CD4-positive, alpha-beta memory T cell (primary cell): ENCODE measurements around the gene PUDP. TPM values are rescaled to one million over a fixed set of nuclear protein-coding genes. Genes with fewer than 3 reads are reported as not detected.

ENCODE experiments used
- CTCF ChIA-PET: fragments of 350-600 bp; sonication (Branson Sonifier 250); formaldehyde crosslinking; loops from one replicate; lab custom pipeline; 2021; ENCODE audit warnings: inconsistent platforms; ENCODE audit not compliant: partially characterized antibody; lab: Charles Lee
- POLR2A ChIA-PET: fragments of 350-600 bp; sonication (Branson Sonifier 250); formaldehyde crosslinking; loops from one replicate; lab custom pipeline; 2021; ENCODE audit not compliant: partially characterized antibody; lab: Charles Lee
- DNase-seq, 5 donors: peaks; one replicate each; pipeline versions ENCODE4 v3.0.0 to v3.0.0-alpha.2; 2020 to 2022; ENCODE audit warnings: mixed read lengths in 1 of 5
- H3K27ac ChIP-seq: one replicate; pipeline ENCODE4 v1.7.0; 2013; ENCODE audit warnings: low read depth, low read length
- H3K27me3 ChIP-seq: 2 replicates; pipeline ENCODE4 v1.7.0; 2013; ENCODE audit warnings: mild to moderate bottlenecking, low read length, moderate library complexity; ENCODE audit not compliant: insufficient read depth
- H3K36me3 ChIP-seq: 2 replicates; pipeline ENCODE4 v1.7.0; 2013; ENCODE audit warnings: mild to moderate bottlenecking, low read length, moderate library complexity; ENCODE audit not compliant: insufficient read depth
- H3K4me1 ChIP-seq: 2 replicates; pipeline ENCODE4 v1.7.0; 2013; ENCODE audit warnings: mild to moderate bottlenecking, low read length, moderate library complexity; ENCODE audit not compliant: insufficient read depth
- H3K4me3 ChIP-seq, 2 donors: one replicate each; pipeline ENCODE4 v1.7.0; 2013; ENCODE audit warnings: low read length in 2 of 2, mild to moderate bottlenecking in 1 of 2
- H3K9me3 ChIP-seq, 2 donors: one replicate each; pipeline ENCODE4 v1.7.0; 2013; ENCODE audit warnings: low read length in 2 of 2, control low read depth in 1 of 2; ENCODE audit not compliant: control insufficient read depth in 1 of 2
- H3K27ac Mint-ChIP-seq, 7 donors: one replicate each; pipeline ENCODE4 v1.8.0; 2020 to 2021; ENCODE audit warnings: mixed read lengths in 7 of 7, mild to moderate bottlenecking in 6 of 7, inconsistent platforms in 3 of 7, moderate library complexity in 3 of 7
- H3K27me3 Mint-ChIP-seq, 2 donors: one replicate each; pipeline ENCODE4 v1.8.0; 2020 to 2021; ENCODE audit warnings: mixed read lengths in 2 of 2
- H3K36me3 Mint-ChIP-seq, 2 donors: one replicate each; pipeline ENCODE4 v1.8.0; 2020 to 2021; ENCODE audit warnings: mixed read lengths in 2 of 2, inconsistent platforms in 1 of 2, mild to moderate bottlenecking in 1 of 2
- H3K4me1 Mint-ChIP-seq, 4 donors: one replicate each; pipeline ENCODE4 v1.8.0; 2020 to 2021; ENCODE audit warnings: mixed read lengths in 4 of 4, mild to moderate bottlenecking in 1 of 4
- H3K4me3 Mint-ChIP-seq, 8 donors: one replicate each; pipeline ENCODE4 v1.8.0; 2020 to 2021; ENCODE audit warnings: mixed read lengths in 8 of 8, mild to moderate bottlenecking in 7 of 8, moderate library complexity in 6 of 8, inconsistent platforms in 3 of 8
- H3K9me3 Mint-ChIP-seq, 8 donors: one replicate each; pipeline ENCODE4 v1.8.0; 2020 to 2021; ENCODE audit warnings: mixed read lengths in 8 of 8, mild to moderate bottlenecking in 5 of 8, inconsistent platforms in 3 of 8, moderate library complexity in 1 of 8
- intact Hi-C: fragments of 100-400 bp; cut with micrococcal nuclease; formaldehyde crosslinking; loops from one replicate; pipeline ENCODE4 v1.15.1; 2023
- polyA plus RNA-seq, 2 donors: library from polyadenylated mRNA; unstranded; fragments of 300-500 nt; fragmentation: Illumina TruSeq; gene quantifications; one replicate each; pipeline ENCODE4 v1.2.3, GENCODE V29; 2021
- total RNA-seq, 2 experiments: library from RNA; stranded (reverse); gene quantifications; one replicate each; pipeline ENCODE4 v1.2.3, GENCODE V29; 2021

PUDP gene
- total RNA-seq: 10 to 100 TPM; 10.7 to 11.9 TPM
- 10 to 100 TPM; 20.9 to 22.5 TPM for polyA plus RNA-seq

GRCh38 chrX:7147978-7148854 is at the start of gene PUDP:
Gene PUDP (minus strand): TSS chrX:7148153. CDS start chrX:7148113, 40 bp downstream.
- intact Hi-C loops: loop anchor here (1.0 to 5.0 kb wide), 2 partner anchors 64 to 779 kb away; partner anchors contain the start of gene PNPLA4
- Mint-ChIP-seq H3K4me1 (peaks cover 13 to 43% (median 20%) of the 10 kb centered on the region in 4 donors), H3K27ac (peak within 1 kb of the TSS; percentile 90 to 96 (median 94)), H3K9me3 (peaks cover 0 to 7% (median 0%) of the 10 kb centered on the region in 8 donors), H3K36me3 (peaks cover 0 to 4% of the 10 kb centered on the region in 2 donors), H3K27me3 (no peaks in the 10 kb centered on the region), H3K4me3 (peak within 1 kb of the TSS; percentile 92 to 96 (median 94))
- POLR2A ChIA-PET: interaction anchor here (1.3 kb wide), 1 partner anchor 10 kb away, joined by 4 read pairs; no protein-coding TSS in a partner anchor
- peak; percentile 79 to 95 (median 94) for DNase-seq
- CTCF ChIA-PET: interaction anchor here (1.1 to 1.8 kb wide), 2 partner anchors 13 to 15 kb away, joined by 3 to 5 read pairs; no protein-coding TSS in a partner anchor
- peak within 1 kb of the TSS; percentile 57 to 99 for H3K4me3 ChIP-seq
- no peaks in the 10 kb centered on the region for H3K9me3 ChIP-seq
- no peaks in the 10 kb centered on the region for H3K27me3 ChIP-seq
- H3K36me3 ChIP-seq: no peaks in the 10 kb centered on the region
- H3K4me1 ChIP-seq: peaks cover 16% of the 10 kb centered on the region
- peak within 1 kb of the TSS; percentile 65 for H3K27ac ChIP-seq

- Histone ChIP-seq H3K9me3 (no peaks in the 10 kb centered on the region), H3K36me3 (no peaks in the 10 kb centered on the region), H3K27ac (no peak overlapping the region), H3K4me3 (no peak overlapping the region), H3K27me3 (no peaks in the 10 kb centered on the region), H3K4me1 (no peaks in the 10 kb centered on the region)
- Mint-ChIP-seq H3K4me3 (no peak overlapping the region), H3K9me3 (no peaks in the 10 kb centered on the region), H3K27me3 (no peaks in the 10 kb centered on the region), H3K36me3 (no peaks in the 10 kb centered on the region), H3K4me1 (no peaks in the 10 kb centered on the region), H3K27ac (no peak overlapping the region)
- ChIA-PET CTCF (no interaction called here), POLR2A (no interaction called here)
- intact Hi-C loops: no loop called here
- no peak for DNase-seq
Observed at GRCh38 chrX:7194606-7195005, 46.7 kb upstream of the PUDP start.

GRCh38 chrX:7192871-7193270 is 44.9 kb upstream of the PUDP start:
- Mint-ChIP-seq H3K9me3 (no peaks in the 10 kb centered on the region), H3K4me1 (no peaks in the 10 kb centered on the region), H3K36me3 (no peaks in the 10 kb centered on the region), H3K4me3 (no peak overlapping the region), H3K27ac (no peak overlapping the region), H3K27me3 (no peaks in the 10 kb centered on the region)
- Histone ChIP-seq H3K4me3 (no peak overlapping the region), H3K27ac (no peak overlapping the region), H3K27me3 (no peaks in the 10 kb centered on the region), H3K9me3 (no peaks in the 10 kb centered on the region), H3K36me3 (no peaks in the 10 kb centered on the region), H3K4me1 (no peaks in the 10 kb centered on the region)
- intact Hi-C loops: no loop called here
- no peak for DNase-seq
- ChIA-PET CTCF (no interaction called here), POLR2A (no interaction called here)

- H3K27me3 ChIP-seq: no peaks in the 10 kb centered on the region
- Mint-ChIP-seq H3K4me3 (no peak overlapping the region), H3K4me1 (no peaks in the 10 kb centered on the region), H3K27ac (no peak overlapping the region), H3K27me3 (no peaks in the 10 kb centered on the region), H3K9me3 (no peaks in the 10 kb centered on the region), H3K36me3 (no peaks in the 10 kb centered on the region)
- intact Hi-C loops: no loop called here
- POLR2A ChIA-PET: no interaction called here
- CTCF ChIA-PET: no interaction called here
- no peaks in the 10 kb centered on the region for H3K9me3 ChIP-seq
- no peak overlapping the region for H3K27ac ChIP-seq
- DNase-seq: no peak
- no peaks in the 10 kb centered on the region for H3K36me3 ChIP-seq
- H3K4me1 ChIP-seq: no peaks in the 10 kb centered on the region
- H3K4me3 ChIP-seq: no peak overlapping the region
Observed at GRCh38 chrX:7191681-7192110, 43.7 kb upstream of the PUDP start.

GRCh38 chrX:7190157-7190556 is 42.2 kb upstream of the PUDP start:
- no peaks in the 10 kb centered on the region for H3K4me1 Mint-ChIP-seq

GRCh38 chrX:7188672-7189071 is 40.7 kb upstream of the PUDP start:
- no peak for DNase-seq
- Histone ChIP-seq H3K4me1 (no peaks in the 10 kb centered on the region), H3K27ac (no peak overlapping the region), H3K36me3 (no peaks in the 10 kb centered on the region), H3K9me3 (no peaks in the 10 kb centered on the region), H3K27me3 (no peaks in the 10 kb centered on the region), H3K4me3 (no peak overlapping the region)
- Mint-ChIP-seq H3K4me1 (no peaks in the 10 kb centered on the region), H3K36me3 (no peaks in the 10 kb centered on the region), H3K27me3 (no peaks in the 10 kb centered on the region), H3K9me3 (no peaks in the 10 kb centered on the region), H3K4me3 (no peak overlapping the region), H3K27ac (no peak overlapping the region)
- POLR2A ChIA-PET: no interaction called here
- CTCF ChIA-PET: no interaction called here
- intact Hi-C loops: no loop called here

More at GRCh38 chrX:7190157-7190556, 42.2 kb upstream of the PUDP start:
- Mint-ChIP-seq H3K27ac (no peak overlapping the region), H3K27me3 (no peaks in the 10 kb centered on the region), H3K36me3 (no peaks in the 10 kb centered on the region), H3K4me3 (no peak overlapping the region), H3K9me3 (no peaks in the 10 kb centered on the region)
- DNase-seq: no peak
- CTCF ChIA-PET: no interaction called here
- POLR2A ChIA-PET: no interaction called here
- Histone ChIP-seq H3K4me3 (no peak overlapping the region), H3K36me3 (no peaks in the 10 kb centered on the region), H3K27ac (no peak overlapping the region), H3K27me3 (no peaks in the 10 kb centered on the region), H3K9me3 (no peaks in the 10 kb centered on the region), H3K4me1 (no peaks in the 10 kb centered on the region)
- intact Hi-C loops: no loop called here

GRCh38 chrX:7184816-7185215 is 36.9 kb upstream of the PUDP start:
- no peak overlapping the region for H3K27ac Mint-ChIP-seq
- H3K4me3 Mint-ChIP-seq: no peak overlapping the region
- no peaks in the 10 kb centered on the region for H3K27me3 Mint-ChIP-seq
- Histone ChIP-seq H3K4me3 (no peak overlapping the region), H3K27me3 (no peaks in the 10 kb centered on the region), H3K9me3 (no peaks in the 10 kb centered on the region), H3K4me1 (no peaks in the 10 kb centered on the region), H3K36me3 (no peaks in the 10 kb centered on the region), H3K27ac (no peak overlapping the region)
- no peak for DNase-seq
- POLR2A ChIA-PET: no interaction called here
- no peaks in the 10 kb centered on the region for H3K36me3 Mint-ChIP-seq
- intact Hi-C loops: no loop called here
- CTCF ChIA-PET: no interaction called here
- H3K9me3 Mint-ChIP-seq: no peaks in the 10 kb centered on the region
- no peaks in the 10 kb centered on the region for H3K4me1 Mint-ChIP-seq
